ENCODE results near the gene GCAT.

GCAT gene

DNA sequence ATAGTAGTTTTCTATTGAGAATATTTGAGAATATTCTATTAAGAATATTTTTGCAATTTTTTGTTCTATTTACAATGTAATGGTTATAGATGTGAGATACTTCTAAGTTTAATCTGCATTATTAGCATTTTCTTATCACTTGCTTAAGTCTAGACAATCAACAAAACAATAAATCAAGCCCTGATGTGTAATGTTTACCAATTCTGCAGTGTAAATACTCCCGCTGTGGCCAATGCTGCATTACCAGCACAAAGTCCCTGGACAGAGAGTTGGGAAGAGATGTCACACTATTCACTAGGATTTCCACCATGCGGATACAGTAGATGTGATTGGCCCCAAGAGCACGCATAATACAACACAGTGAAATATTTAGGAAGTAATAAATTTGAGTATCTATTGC is 47.6 kb upstream of the GCAT start:
- no peak for ATAC-seq
- TF ChIP-seq, protein P1, sequence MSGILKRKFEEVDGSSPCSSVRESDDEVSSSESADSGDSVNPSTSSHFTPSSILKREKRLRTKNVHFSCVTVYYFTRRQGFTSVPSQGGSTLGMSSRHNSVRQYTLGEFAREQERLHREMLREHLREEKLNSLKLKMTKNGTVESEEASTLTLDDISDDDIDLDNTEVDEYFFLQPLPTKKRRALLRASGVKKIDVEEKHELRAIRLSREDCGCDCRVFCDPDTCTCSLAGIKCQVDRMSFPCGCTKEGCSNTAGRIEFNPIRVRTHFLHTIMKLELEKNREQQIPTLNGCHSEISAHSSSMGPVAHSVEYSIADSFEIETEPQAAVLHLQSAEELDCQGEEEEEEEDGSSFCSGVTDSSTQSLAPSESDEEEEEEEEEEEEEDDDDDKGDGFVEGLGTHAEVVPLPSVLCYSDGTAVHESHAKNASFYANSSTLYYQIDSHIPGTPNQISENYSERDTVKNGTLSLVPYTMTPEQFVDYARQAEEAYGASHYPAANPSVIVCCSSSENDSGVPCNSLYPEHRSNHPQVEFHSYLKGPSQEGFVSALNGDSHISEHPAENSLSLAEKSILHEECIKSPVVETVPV (CRISPR knock-in tag; IDR thresholded peaks at IDR 0.05) = no peak
- TF ChIP-seq PATZ1 (CRISPR knock-in tag; IDR thresholded peaks at IDR 0.05; ENCODE audit: borderline replicate concordance) = no peak
- TF ChIP-seq ARNTL (CRISPR knock-in tag; IDR thresholded peaks at IDR 0.05; ENCODE audit: borderline replicate concordance, low read depth) = no peak
- no peak for TF ChIP-seq TOX (CRISPR knock-in tag; IDR thresholded peaks at IDR 0.05; ENCODE audit: borderline replicate concordance)
- no peak for TF ChIP-seq PPARA (CRISPR knock-in tag; IDR thresholded peaks at IDR 0.05; ENCODE audit: borderline replicate concordance)

GRCh38 chr22:37762389-37762836 is 45.3 kb upstream of the GCAT start:
- TF ChIP-seq ISL1 (CRISPR knock-in tag; IDR thresholded peaks at IDR 0.05) = no peak
- no peak for TF ChIP-seq RARB (CRISPR knock-in tag; IDR thresholded peaks at IDR 0.05)
- TF ChIP-seq OSR1 (CRISPR knock-in tag; IDR thresholded peaks at IDR 0.05) = no peak
- TF ChIP-seq ARNTL (CRISPR knock-in tag; IDR thresholded peaks at IDR 0.05; ENCODE audit: borderline replicate concordance, low read depth) = no peak
- TF ChIP-seq PATZ1 (CRISPR knock-in tag; IDR thresholded peaks at IDR 0.05; ENCODE audit: borderline replicate concordance) = no peak
- TF ChIP-seq ZNF70 (CRISPR knock-in tag; IDR thresholded peaks at IDR 0.05) = no peak
- TF ChIP-seq GLIS3 (CRISPR knock-in tag; IDR thresholded peaks at IDR 0.05) = no peak
- TF ChIP-seq TSHZ2 (CRISPR knock-in tag; IDR thresholded peaks at IDR 0.05) = no peak
- TF ChIP-seq, protein P2, sequence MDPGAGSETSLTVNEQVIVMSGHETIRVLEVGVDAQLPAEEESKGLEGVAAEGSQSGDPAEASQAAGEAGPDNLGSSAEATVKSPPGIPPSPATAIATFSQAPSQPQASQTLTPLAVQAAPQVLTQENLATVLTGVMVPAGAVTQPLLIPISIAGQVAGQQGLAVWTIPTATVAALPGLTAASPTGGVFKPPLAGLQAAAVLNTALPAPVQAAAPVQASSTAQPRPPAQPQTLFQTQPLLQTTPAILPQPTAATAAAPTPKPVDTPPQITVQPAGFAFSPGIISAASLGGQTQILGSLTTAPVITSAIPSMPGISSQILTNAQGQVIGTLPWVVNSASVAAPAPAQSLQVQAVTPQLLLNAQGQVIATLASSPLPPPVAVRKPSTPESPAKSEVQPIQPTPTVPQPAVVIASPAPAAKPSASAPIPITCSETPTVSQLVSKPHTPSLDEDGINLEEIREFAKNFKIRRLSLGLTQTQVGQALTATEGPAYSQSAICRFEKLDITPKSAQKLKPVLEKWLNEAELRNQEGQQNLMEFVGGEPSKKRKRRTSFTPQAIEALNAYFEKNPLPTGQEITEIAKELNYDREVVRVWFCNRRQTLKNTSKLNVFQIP (CRISPR knock-in tag; IDR thresholded peaks at IDR 0.05; ENCODE audit: borderline replicate concordance, low read depth) = no peak
- TF ChIP-seq BACH2 (CRISPR knock-in tag; IDR thresholded peaks at IDR 0.05; ENCODE audit: borderline replicate concordance) = no peak
- no peak for TF ChIP-seq PPARA (CRISPR knock-in tag; IDR thresholded peaks at IDR 0.05; ENCODE audit: borderline replicate concordance)
- TF ChIP-seq ZFP30 (CRISPR knock-in tag; IDR thresholded peaks at IDR 0.05) = no peak
- ATAC-seq = no peak

GRCh38 chr22:37763012-37763411 is 44.7 kb upstream of the GCAT start:
- ATAC-seq = no peak
- TF ChIP-seq TCF4 (CRISPR knock-in tag; IDR thresholded peaks at IDR 0.05; ENCODE audit: borderline replicate concordance) (no peak), ZNF565 (CRISPR knock-in tag; conservative IDR thresholded peaks at IDR 0.05; ENCODE audit: low read depth) (no peak), ISL1 (CRISPR knock-in tag; IDR thresholded peaks at IDR 0.05) (no peak), ZFP3 (CRISPR knock-in tag; IDR thresholded peaks at IDR 0.05) (no peak), ZC3H10 (CRISPR knock-in tag; IDR thresholded peaks at IDR 0.05) (no peak), CSDC2 (CRISPR knock-in tag; IDR thresholded peaks at IDR 0.05) (no peak), SNAI2 (CRISPR knock-in tag; IDR thresholded peaks at IDR 0.05) (no peak), ZFP30 (CRISPR knock-in tag; IDR thresholded peaks at IDR 0.05) (no peak), PATZ1 (CRISPR knock-in tag; IDR thresholded peaks at IDR 0.05; ENCODE audit: borderline replicate concordance) (no peak), ARNTL (CRISPR knock-in tag; IDR thresholded peaks at IDR 0.05; ENCODE audit: borderline replicate concordance, low read depth) (no peak), RARB (CRISPR knock-in tag; IDR thresholded peaks at IDR 0.05) (no peak), BACH2 (CRISPR knock-in tag; IDR thresholded peaks at IDR 0.05; ENCODE audit: borderline replicate concordance) (no peak)

Data from SK-N-SH treated with all-trans-retinoic acid at 6 μM for 48 hours (cell line).